Measurements from ENCODE around the gene OPCML.

The OPCML gene

GRCh38 chr11:133228471-133229329 lies 303.6 kb downstream of the OPCML start:
- H3K4me3 ChIP-seq (ENCODE audit: low read length) = no peak overlapping the region
- TF ChIP-seq ZNF274 (IDR thresholded peaks at IDR 0.05; ENCODE audit: low read depth, low read length) = no peak

DNA sequence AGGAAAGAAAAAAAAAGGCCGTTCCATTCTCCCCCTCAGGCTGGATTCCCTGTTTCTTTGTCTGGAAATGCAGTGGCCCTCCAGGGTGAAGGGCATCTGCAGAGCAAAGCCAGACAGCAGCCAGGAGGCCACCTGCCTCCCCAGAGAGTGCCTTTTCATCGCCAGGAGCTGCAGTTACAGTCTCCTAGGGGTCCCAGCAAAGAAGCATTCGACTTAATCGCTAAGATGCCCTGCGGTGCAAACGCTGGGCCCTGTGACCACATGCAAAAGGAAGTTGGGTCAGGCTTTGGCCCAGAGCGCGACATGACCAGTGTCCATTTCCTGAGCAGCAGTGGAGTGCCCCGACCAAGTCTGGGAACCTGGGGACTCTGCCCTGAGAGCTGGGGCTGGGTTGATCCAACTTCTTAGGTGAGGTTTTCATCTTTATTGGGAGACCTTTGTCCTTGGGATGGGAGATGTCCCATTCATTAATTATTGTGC lies 304.6 kb downstream of the OPCML start:
- TF ChIP-seq ZNF274 (IDR thresholded peaks at IDR 0.05; ENCODE audit: low read depth, low read length) = no peak
- no peak overlapping the region for H3K4me3 ChIP-seq (ENCODE audit: low read length)

GRCh38 chr11:133224271-133224670 lies 308.0 kb downstream of the OPCML start:
- no peak for TF ChIP-seq ZNF274 (IDR thresholded peaks at IDR 0.05; ENCODE audit: low read depth, low read length)
- no peak overlapping the region for H3K4me3 ChIP-seq (ENCODE audit: low read length)

GRCh38 chr11:133222425-133223330 lies 309.6 kb downstream of the OPCML start:
- TF ChIP-seq ZNF274 (IDR thresholded peaks at IDR 0.05; ENCODE audit: low read depth, low read length) = no peak
- H3K4me3 ChIP-seq (ENCODE audit: low read length) = no peak overlapping the region

DNA sequence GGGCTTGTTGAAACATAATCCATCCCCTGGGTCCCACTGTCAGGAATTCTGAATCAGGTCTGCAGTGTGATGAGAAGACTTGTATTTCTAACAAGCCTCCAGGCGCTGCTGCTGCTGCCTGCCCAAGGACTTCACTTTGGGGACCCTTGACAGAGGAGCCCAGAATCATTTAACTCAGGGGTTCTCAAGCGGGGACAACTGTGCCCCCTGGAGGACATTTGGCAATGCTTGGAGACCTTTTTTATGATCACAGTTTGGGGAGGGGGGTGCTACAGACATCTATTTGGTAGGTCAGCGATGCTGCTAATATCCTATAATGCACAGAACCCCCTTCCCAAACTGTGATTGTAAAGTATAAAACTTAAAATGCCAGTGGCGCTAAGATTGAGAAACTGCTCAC lies 312.8 kb downstream of the OPCML start:
- no peak overlapping the region for H3K4me3 ChIP-seq (ENCODE audit: low read length)
- no peak for TF ChIP-seq ZNF274 (IDR thresholded peaks at IDR 0.05; ENCODE audit: low read depth, low read length)

- no peak for TF ChIP-seq ZNF274 (IDR thresholded peaks at IDR 0.05; ENCODE audit: low read depth, low read length)
- no peak overlapping the region for H3K4me3 ChIP-seq (ENCODE audit: low read length)
Observed at GRCh38 chr11:133216813-133217212, 315.5 kb downstream of the OPCML start.

GRCh38 chr11:133215596-133216230 lies 316.6 kb downstream of the OPCML start:
- no peak overlapping the region for H3K4me3 ChIP-seq (ENCODE audit: low read length)

GRCh38 chr11:133214646-133215045 lies 317.7 kb downstream of the OPCML start:
- TF ChIP-seq ZNF274 (IDR thresholded peaks at IDR 0.05; ENCODE audit: low read depth, low read length) = no peak
- no peak overlapping the region for H3K4me3 ChIP-seq (ENCODE audit: low read length)

More at GRCh38 chr11:133215596-133216230, 316.6 kb downstream of the OPCML start:
- TF ChIP-seq ZNF274 (IDR thresholded peaks at IDR 0.05; ENCODE audit: low read depth, low read length) = no peak

- no peak for TF ChIP-seq ZNF274 (IDR thresholded peaks at IDR 0.05; ENCODE audit: low read depth, low read length)
- no peak overlapping the region for H3K4me3 ChIP-seq (ENCODE audit: low read length)
Observed at GRCh38 chr11:133212201-133212600, 320.1 kb downstream of the OPCML start.

DNA sequence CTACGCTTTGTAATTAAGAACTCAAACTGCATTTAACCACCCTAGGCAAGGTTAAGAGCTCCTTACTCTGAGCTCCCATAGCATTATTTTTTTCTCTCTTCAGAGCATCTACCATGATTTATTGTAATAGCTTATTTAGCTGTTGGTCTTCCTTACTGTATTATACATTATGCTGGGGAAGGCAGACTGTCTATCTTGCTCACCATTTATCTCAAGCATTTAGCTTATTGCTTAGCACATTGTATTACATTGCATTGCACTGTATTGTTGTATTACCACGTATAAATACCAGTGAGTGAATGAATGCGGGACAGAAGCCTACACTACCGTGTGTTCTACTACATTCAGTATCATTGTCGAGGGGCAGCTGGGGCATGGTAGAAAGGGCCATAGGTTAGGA lies 324.3 kb downstream of the OPCML start:
- H3K4me3 ChIP-seq (ENCODE audit: low read length) = no peak overlapping the region
- no peak for TF ChIP-seq ZNF274 (IDR thresholded peaks at IDR 0.05; ENCODE audit: low read depth, low read length)

GRCh38 chr11:133206313-133207005 lies 325.8 kb downstream of the OPCML start:
- H3K4me3 ChIP-seq (ENCODE audit: low read length) = no peak overlapping the region
- TF ChIP-seq ZNF274 (IDR thresholded peaks at IDR 0.05; ENCODE audit: low read depth, low read length) = no peak

- no peak overlapping the region for H3K4me3 ChIP-seq (ENCODE audit: low read length)
- no peak for TF ChIP-seq ZNF274 (IDR thresholded peaks at IDR 0.05; ENCODE audit: low read depth, low read length)
Observed at GRCh38 chr11:133204158-133204557, 328.1 kb downstream of the OPCML start.

- TF ChIP-seq ZNF274 (IDR thresholded peaks at IDR 0.05; ENCODE audit: low read depth, low read length) = no peak
- no peak overlapping the region for H3K4me3 ChIP-seq (ENCODE audit: low read length)
Observed at GRCh38 chr11:133202816-133203215, 329.5 kb downstream of the OPCML start.
